Keratinocyte (primary cell): ENCODE data around the gene PCSK6. TPM values are rescaled to one million over a fixed set of nuclear protein-coding genes. Genes with fewer than 3 reads are reported as not detected.

ENCODE experiments used
- DNase-seq: peaks from one replicate; pipeline ENCODE4 v3.0.0-alpha.2; 2011; ENCODE audit warnings: low read depth, missing footprints, low spot score
- FAIRE-seq: peaks from 2 replicates; lab custom pipeline; 2011; peaks lifted over from hg19 to GRCh38; lab: Jason Lieb, UNC
- H2AFZ ChIP-seq: 2 replicates; pipeline ENCODE4 v1.6.0; 2012; ENCODE audit warnings: low read length, control low read depth, inconsistent platforms; ENCODE audit not compliant: control insufficient read depth
- H3K27ac ChIP-seq: 2 replicates; pipeline ENCODE4 v1.5.1; 2011; ENCODE audit warnings: low read length; ENCODE audit not compliant: control insufficient read depth, insufficient read depth
- H3K27me3 ChIP-seq: 3 replicates; pipeline ENCODE4 v1.6.0; 2011; ENCODE audit warnings: low read length; ENCODE audit not compliant: control insufficient read depth, insufficient read depth; ENCODE audit errors: extremely low read depth
- H3K36me3 ChIP-seq, 2 experiments: 2 replicates in 1 of 2; 3 replicates in 1 of 2; pipeline ENCODE4 v1.5.1; 2011; ENCODE audit warnings: low read length in 2 of 2, mild to moderate bottlenecking in 1 of 2; ENCODE audit not compliant: control insufficient read depth in 2 of 2, insufficient read depth in 2 of 2; ENCODE audit errors: extremely low read depth in 1 of 2
- H3K4me1 ChIP-seq: 3 replicates; pipeline ENCODE4 v1.5.1; 2011; ENCODE audit warnings: low read length; ENCODE audit not compliant: control insufficient read depth, insufficient read depth; ENCODE audit errors: extremely low read depth
- H3K4me2 ChIP-seq: 3 replicates; pipeline ENCODE4 v1.6.0; 2011; ENCODE audit warnings: low read depth, low read length; ENCODE audit not compliant: control insufficient read depth, insufficient read depth; ENCODE audit errors: extremely low read depth
- H3K4me3 ChIP-seq, 3 experiments: fragments of 200-600 bp in 1 of 3; sonication (generic) in 1 of 3; 2 replicates in 2 of 3; 3 replicates in 1 of 3; pipeline ENCODE4 v1.5.1; 2011 to 2016; ENCODE audit warnings: low read length in 3 of 3, mild to moderate bottlenecking in 3 of 3, control low read depth in 2 of 3, inconsistent platforms in 1 of 3, low read depth in 1 of 3, mixed read lengths in 1 of 3, mixed run types in 1 of 3, moderate library complexity in 1 of 3; ENCODE audit not compliant: control insufficient read depth in 2 of 3, insufficient read depth in 2 of 3; ENCODE audit errors: extremely low read depth in 1 of 3
- H3K79me2 ChIP-seq: 2 replicates; pipeline ENCODE4 v1.6.0; 2012; ENCODE audit warnings: low read length; ENCODE audit not compliant: control insufficient read depth, insufficient read depth
- H3K9ac ChIP-seq: 3 replicates; pipeline ENCODE4 v1.6.0; 2011; ENCODE audit warnings: low read length; ENCODE audit not compliant: control insufficient read depth, insufficient read depth; ENCODE audit errors: extremely low read depth
- H3K9me1 ChIP-seq: 3 replicates; pipeline ENCODE4 v1.6.0; 2011; ENCODE audit warnings: low read length; ENCODE audit not compliant: control insufficient read depth, insufficient read depth; ENCODE audit errors: extremely low read depth
- H3K9me3 ChIP-seq: 2 replicates; pipeline ENCODE4 v1.5.1; 2012; ENCODE audit warnings: low read depth, low read length; ENCODE audit not compliant: control insufficient read depth
- H4K20me1 ChIP-seq: 3 replicates; pipeline ENCODE4 v1.6.0; 2011; ENCODE audit warnings: low read length; ENCODE audit not compliant: control insufficient read depth, insufficient read depth; ENCODE audit errors: extremely low read depth
- CTCF ChIP-seq, 3 experiments: IDR thresholded peaks in 1 of 3; conservative IDR thresholded peaks in 1 of 3; optimal IDR thresholded peaks in 1 of 3; 2 replicates in 2 of 3; 3 replicates in 1 of 3; pipeline versions ENCODE3 to v1.5.1; 2011; ENCODE audit warnings: low read length in 3 of 3, mild to moderate bottlenecking in 3 of 3, moderate library complexity in 2 of 3, control low read depth in 1 of 3, inconsistent platforms in 1 of 3; ENCODE audit not compliant: insufficient read depth in 2 of 3; ENCODE audit errors: extremely low read depth in 1 of 3
- EZH2 ChIP-seq: IDR thresholded peaks from one replicate; pipeline ENCODE4 v1.6.1; 2012; ENCODE audit warnings: inconsistent platforms, mild to moderate bottlenecking, low read length, moderate library complexity
- dilution Hi-C: fragments of 300-500 bp; cut with MboI; formaldehyde crosslinking; loops from one replicate; pipeline ENCODE4 v1.7.0; 2020; ENCODE audit warnings: low sequenced_read_pairs; ENCODE audit not compliant: extremely low pct_ligation_motif_present
- polyA plus RNA-seq, 5 experiments: library from polyadenylated mRNA; depleted of rRNA in 3 of 5; stranded (reverse) in 3 of 5; stranded (forward) in 1 of 5; unstranded in 1 of 5; fragments of >200 nt; gene quantifications; 1 replicate in 1 of 5; 2 replicates in 3 of 5; 3 replicates in 1 of 5; pipeline versions ENCODE4 v1.2.1 to v1.2.3, GENCODE V29; 2011 to 2012; ENCODE audit warnings: missing spikeins in 2 of 5, low read depth in 1 of 5, low replicate concordance in 1 of 5

PCSK6 gene
- polyA plus RNA-seq, 1 donor (not counting 4 experiments of a cell fraction or from before 2014, with no cell fraction given) = 3.1 TPM

- Histone ChIP-seq H3K9me1 (no peaks in the 10 kb centered on the region), H3K27me3 (peaks cover 22% of the 10 kb centered on the region), H4K20me1 (no peaks in the 10 kb centered on the region), H3K4me2 (no peak overlapping the region), H3K79me2 (no peaks in the 10 kb centered on the region), H3K9ac (no peak overlapping the region), H3K4me3 (no peak overlapping the region), H3K9me3 (no peaks in the 10 kb centered on the region), H3K4me1 (peaks cover 5% of the 10 kb centered on the region), H2AFZ (no peak overlapping the region), H3K36me3 (no peaks in the 10 kb centered on the region), H3K27ac (no peak overlapping the region)
- TF ChIP-seq CTCF (optimal IDR thresholded peaks at IDR 0.05 in 1 of 3, IDR thresholded peaks at IDR 0.05 in 1 of 3, conservative IDR thresholded peaks at IDR 0.05 in 1 of 3; ENCODE audit: extremely low read depth in 1 of 3, insufficient read depth in 2 of 3, low read length in 3 of 3) = no peak
- no peak for TF ChIP-seq EZH2
- DNase-seq (no peak), FAIRE-seq (no peak)
- dilution Hi-C loops = no loop called here
These were observed 7.5 kb upstream of the PCSK6 start for GRCh38 chr15:101497017-101497416.

- Histone ChIP-seq H3K36me3 (no peaks in the 10 kb centered on the region), H3K9me1 (no peaks in the 10 kb centered on the region), H3K4me3 (no peak overlapping the region), H3K9ac (no peak overlapping the region), H3K27me3 (peaks cover 22% of the 10 kb centered on the region), H4K20me1 (no peaks in the 10 kb centered on the region), H3K27ac (no peak overlapping the region), H3K79me2 (no peaks in the 10 kb centered on the region), H3K4me2 (no peak overlapping the region), H3K4me1 (peaks cover 5% of the 10 kb centered on the region), H2AFZ (no peak overlapping the region), H3K9me3 (no peaks in the 10 kb centered on the region)
- dilution Hi-C loops = no loop called here
- DNase-seq = no peak
- TF ChIP-seq EZH2 (no peak), CTCF (optimal IDR thresholded peaks at IDR 0.05 in 1 of 3, IDR thresholded peaks at IDR 0.05 in 1 of 3, conservative IDR thresholded peaks at IDR 0.05 in 1 of 3; ENCODE audit: extremely low read depth in 1 of 3, insufficient read depth in 2 of 3, low read length in 3 of 3) (no peak)
- no peak for FAIRE-seq
These were observed 6.9 kb upstream of the PCSK6 start for GRCh38 chr15:101496198-101496986.
